SK-N-SH (cell line): ENCODE data around the gene STXBP6.

Experiments
- FOXJ3 ChIP-seq: sonication (generic); formaldehyde crosslinking; IDR thresholded peaks from 2 replicates; pipeline ENCODE4 v1.5.1; 2020; ENCODE audit warnings: mild to moderate bottlenecking, missing genetic modification reagents
- FOXM1 ChIP-seq: IDR thresholded peaks from 2 replicates; pipeline ENCODE4 v1.4.0; 2012; ENCODE audit warnings: low read depth, mild to moderate bottlenecking
- SIN3A ChIP-seq: IDR thresholded peaks from 2 replicates; pipeline ENCODE4 v1.6.1; 2012; ENCODE audit warnings: low read depth, mild to moderate bottlenecking, low read length, moderate library complexity, borderline replicate concordance
- TCF12 ChIP-seq: IDR thresholded peaks from 2 replicates; pipeline ENCODE4 v1.4.0; 2012
- TF ChIP-seq, protein P1 (sequence below): IDR thresholded peaks from 2 replicates; pipeline ENCODE4 v1.4.0; 2012; ENCODE audit warnings: low read depth
- TF ChIP-seq, protein P2 (sequence below): fragments of 200-600 bp; sonication (generic); IDR thresholded peaks from 2 replicates; pipeline ENCODE4 v1.6.1; 2017; ENCODE audit warnings: antibody characterized with exemption, mild to moderate bottlenecking, moderate library complexity
- TF ChIP-seq, protein P3 (sequence below): fragments of 150-350 bp; IDR thresholded peaks from 2 replicates; pipeline ENCODE4 v1.6.1; 2017; ENCODE audit warnings: antibody characterized with exemption, low read length, low read depth, borderline replicate concordance

DNA sequence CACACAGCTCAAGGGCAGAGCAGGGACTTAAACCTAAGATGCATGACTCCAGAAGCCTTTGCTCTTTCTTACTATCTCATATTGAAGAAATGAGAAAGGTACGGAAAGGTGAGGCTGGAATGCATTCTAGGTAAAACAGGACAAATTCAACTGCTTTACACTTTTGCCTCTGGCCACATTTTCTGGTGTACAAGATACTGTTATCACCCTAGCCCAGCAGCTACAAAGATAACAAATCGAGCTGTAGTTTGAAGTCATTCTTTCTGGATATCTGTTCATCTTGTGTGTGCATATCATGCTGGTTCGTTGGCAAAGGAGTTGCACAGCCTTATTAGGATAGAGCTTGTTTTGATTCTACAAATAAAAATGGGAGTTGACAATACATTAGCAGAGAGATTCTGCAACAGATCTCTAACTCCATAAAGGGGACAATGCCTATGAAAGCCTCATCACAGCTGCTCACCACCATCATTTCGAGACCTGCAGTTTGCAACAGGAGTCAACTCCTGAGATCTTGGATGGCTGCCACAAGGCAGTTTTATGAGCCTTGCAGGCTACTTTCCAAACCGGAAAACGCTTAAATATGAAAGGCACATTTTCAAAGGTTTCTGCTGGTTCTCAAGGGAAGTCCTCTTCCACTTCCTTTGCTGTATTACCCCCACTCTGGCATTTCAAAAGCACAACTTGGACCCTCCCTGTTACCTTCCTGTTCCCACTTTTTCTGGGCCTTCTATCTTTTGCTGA is 64.9 kb downstream of the STXBP6 start:
- TF ChIP-seq TCF12 (no peak), FOXJ3 (no peak), FOXM1 (no peak), SIN3A (no peak)
- TF ChIP-seq, protein P1, sequence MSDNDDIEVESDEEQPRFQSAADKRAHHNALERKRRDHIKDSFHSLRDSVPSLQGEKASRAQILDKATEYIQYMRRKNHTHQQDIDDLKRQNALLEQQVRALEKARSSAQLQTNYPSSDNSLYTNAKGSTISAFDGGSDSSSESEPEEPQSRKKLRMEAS = no peak
- TF ChIP-seq, protein P2, sequence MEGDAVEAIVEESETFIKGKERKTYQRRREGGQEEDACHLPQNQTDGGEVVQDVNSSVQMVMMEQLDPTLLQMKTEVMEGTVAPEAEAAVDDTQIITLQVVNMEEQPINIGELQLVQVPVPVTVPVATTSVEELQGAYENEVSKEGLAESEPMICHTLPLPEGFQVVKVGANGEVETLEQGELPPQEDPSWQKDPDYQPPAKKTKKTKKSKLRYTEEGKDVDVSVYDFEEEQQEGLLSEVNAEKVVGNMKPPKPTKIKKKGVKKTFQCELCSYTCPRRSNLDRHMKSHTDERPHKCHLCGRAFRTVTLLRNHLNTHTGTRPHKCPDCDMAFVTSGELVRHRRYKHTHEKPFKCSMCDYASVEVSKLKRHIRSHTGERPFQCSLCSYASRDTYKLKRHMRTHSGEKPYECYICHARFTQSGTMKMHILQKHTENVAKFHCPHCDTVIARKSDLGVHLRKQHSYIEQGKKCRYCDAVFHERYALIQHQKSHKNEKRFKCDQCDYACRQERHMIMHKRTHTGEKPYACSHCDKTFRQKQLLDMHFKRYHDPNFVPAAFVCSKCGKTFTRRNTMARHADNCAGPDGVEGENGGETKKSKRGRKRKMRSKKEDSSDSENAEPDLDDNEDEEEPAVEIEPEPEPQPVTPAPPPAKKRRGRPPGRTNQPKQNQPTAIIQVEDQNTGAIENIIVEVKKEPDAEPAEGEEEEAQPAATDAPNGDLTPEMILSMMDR = no peak
- TF ChIP-seq, protein P3, sequence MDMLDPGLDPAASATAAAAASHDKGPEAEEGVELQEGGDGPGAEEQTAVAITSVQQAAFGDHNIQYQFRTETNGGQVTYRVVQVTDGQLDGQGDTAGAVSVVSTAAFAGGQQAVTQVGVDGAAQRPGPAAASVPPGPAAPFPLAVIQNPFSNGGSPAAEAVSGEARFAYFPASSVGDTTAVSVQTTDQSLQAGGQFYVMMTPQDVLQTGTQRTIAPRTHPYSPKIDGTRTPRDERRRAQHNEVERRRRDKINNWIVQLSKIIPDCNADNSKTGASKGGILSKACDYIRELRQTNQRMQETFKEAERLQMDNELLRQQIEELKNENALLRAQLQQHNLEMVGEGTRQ = no peak
